Kidney capillary endothelial cell (primary cell): ENCODE measurements around the gene GPR22.

ENCODE experiments used
- DNase-seq: peaks from one replicate; pipeline ENCODE4 v3.0.0-alpha.2; 2018; ENCODE audit warnings: low spot score

GPR22 gene

DNA sequence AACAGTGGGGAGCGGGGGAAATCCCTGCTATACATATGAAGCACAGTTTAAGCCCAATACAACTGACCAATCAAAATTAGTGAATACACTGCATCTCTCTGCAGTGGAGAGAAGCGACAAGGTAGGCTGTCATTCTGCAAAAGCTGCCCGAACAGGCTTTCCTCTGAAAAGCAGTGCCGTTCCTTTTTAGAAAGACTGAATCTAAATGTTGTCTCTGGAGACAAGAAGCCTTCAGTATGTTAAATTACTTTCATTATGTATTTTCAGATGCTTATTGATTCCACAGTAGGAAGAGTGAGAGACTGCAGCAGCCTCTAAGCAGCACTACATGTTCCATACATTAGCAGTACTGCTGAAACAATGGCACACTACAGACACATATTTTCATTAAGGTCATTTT is at the start of gene GPR22:
Gene GPR22, plus strand, starts transcription at position 129 of the 400 bp plus-strand sequence. CDS start 4,004 bp downstream, outside the sequence.
- DNase-seq: no peak

DNA sequence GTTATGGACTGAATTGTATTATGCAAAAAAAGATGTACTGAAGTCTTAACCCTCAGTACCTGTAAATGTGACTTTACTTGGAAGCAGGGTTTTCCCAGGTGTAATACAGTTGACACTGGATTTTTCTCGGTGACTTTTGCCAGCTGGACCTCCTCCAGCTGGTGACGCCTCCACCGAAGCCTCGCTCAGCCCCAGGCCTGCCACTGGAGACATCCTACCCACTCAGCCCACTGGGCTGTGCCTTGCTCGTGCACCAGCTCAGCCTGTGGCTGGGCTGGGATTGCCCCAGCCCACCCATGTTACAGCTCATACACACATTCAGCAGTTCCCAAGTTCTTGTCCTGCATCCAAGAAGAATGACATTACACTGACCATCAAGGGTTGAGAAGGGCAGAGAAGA is 42.4 kb upstream of the GPR22 start:
- DNase-seq: no peak

DNA sequence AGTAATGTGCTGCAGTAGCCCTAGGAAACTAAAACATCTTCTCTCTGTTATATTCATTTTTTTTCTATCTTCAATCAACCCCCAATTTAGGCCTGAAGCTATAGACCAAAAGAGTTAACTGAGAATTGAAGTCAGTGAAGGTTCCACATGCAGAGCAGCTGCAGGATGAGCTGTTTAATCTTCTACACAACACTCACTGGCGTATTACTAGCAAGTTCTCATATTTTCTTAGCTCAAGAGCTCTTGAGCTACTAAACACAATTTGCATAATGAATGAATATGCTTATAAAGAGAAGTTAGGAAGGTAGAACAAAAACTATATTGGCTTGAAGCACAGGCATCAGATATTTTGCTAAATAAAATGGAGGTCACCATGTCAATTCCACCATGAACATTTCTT is 41.2 kb upstream of the GPR22 start:
- DNase-seq: no peak

DNA sequence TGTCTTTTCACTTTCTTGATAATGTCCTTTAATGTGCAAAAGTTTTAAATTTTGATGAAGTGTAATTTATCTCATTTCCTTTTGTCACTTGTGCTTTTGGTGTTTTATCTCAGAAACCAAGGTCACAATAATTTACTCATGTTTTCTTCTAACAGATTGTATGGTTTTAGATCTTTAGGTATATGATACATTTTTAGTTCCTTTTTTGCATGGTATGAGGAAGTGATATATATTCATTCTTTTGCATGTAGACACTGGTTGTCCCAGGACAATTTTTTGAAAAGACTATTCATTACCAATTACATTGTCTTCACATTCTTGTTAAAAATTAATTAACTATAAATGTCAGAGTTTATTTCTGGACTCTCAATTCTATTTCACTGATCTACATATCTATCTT is 39.8 kb upstream of the GPR22 start:
- DNase-seq: no peak

GRCh38 chr7:107432261-107432660 is 37.6 kb upstream of the GPR22 start:
- DNase-seq: no peak

- no peak for DNase-seq
Observed at GRCh38 chr7:107435749-107436148, 34.1 kb upstream of the GPR22 start.

GRCh38 chr7:107439025-107439424 is 30.8 kb upstream of the GPR22 start:
- DNase-seq: no peak

- DNase-seq: no peak
Observed at GRCh38 chr7:107441581-107442422, 28.1 kb upstream of the GPR22 start.

- no peak for DNase-seq
Observed at GRCh38 chr7:107442678-107443077, 27.2 kb upstream of the GPR22 start.

DNA sequence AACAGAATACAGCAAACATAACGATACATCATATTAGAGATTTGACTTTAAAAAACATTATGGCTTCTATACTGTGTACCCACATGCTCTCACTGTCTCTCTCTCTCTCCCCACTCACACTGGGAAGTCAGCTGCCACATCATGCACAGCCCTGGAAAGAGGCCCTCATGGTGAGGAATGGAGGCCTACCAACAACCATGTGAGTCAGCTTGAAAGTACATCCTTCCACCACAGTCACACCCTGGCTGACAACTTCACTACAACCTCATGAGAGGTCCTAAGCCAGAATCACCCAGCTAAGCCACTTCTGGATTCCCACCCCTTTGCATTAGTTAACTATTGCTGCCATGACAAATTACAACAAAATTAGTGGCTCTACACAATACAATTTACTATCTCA is 23.3 kb upstream of the GPR22 start:
- peak; percentile 13 for DNase-seq

GRCh38 chr7:107446988-107447387 is 22.9 kb upstream of the GPR22 start:
- no peak for DNase-seq

- no peak for DNase-seq
Observed at GRCh38 chr7:107450970-107451369, 18.9 kb upstream of the GPR22 start.

DNA sequence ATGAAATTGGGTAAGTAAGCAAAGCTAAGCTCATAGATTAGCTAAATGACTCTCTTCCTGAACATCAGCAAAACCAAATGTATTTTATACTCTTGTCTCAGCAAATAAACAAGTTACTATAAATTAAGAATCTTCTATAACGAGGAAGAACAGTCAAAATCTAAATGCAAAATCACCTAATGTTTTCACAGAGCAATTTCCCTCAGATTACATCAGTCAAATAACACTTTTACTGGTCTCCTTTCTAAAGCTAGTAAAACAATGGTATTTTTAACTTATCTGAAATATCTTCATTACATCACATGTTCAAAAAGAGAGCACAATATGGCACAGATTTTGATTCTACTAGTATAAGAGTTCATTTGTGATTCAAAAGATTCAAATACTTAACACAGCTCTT is 16.5 kb upstream of the GPR22 start:
- DNase-seq: no peak

DNA sequence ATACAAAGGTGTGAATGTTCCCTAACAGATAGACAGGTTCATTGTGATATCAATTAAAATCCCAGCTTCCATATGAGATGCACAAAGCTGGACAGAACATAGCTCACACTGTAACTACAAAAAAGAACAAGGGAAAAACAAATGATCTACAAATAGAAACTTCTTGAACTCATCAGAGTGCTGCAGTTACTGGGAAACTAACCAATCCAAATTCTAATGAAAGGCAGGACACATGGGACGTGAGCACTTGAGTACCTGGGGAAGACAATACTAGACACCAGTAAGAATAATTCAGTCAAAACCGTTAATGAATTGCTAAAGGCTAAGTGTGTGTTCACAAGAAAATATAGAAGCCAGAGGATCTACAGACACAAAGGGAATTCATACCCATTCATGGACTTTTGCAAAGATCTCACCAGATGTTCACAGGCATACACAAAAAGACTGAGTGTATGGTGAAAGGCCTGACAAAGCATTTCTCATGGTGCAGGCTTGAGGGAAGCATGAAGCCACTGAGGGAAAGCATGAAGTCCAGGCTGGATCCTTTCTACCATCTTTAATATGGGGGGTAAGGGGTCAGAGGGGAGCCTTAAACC is 7.8 kb upstream of the GPR22 start:
- no peak for DNase-seq

DNA sequence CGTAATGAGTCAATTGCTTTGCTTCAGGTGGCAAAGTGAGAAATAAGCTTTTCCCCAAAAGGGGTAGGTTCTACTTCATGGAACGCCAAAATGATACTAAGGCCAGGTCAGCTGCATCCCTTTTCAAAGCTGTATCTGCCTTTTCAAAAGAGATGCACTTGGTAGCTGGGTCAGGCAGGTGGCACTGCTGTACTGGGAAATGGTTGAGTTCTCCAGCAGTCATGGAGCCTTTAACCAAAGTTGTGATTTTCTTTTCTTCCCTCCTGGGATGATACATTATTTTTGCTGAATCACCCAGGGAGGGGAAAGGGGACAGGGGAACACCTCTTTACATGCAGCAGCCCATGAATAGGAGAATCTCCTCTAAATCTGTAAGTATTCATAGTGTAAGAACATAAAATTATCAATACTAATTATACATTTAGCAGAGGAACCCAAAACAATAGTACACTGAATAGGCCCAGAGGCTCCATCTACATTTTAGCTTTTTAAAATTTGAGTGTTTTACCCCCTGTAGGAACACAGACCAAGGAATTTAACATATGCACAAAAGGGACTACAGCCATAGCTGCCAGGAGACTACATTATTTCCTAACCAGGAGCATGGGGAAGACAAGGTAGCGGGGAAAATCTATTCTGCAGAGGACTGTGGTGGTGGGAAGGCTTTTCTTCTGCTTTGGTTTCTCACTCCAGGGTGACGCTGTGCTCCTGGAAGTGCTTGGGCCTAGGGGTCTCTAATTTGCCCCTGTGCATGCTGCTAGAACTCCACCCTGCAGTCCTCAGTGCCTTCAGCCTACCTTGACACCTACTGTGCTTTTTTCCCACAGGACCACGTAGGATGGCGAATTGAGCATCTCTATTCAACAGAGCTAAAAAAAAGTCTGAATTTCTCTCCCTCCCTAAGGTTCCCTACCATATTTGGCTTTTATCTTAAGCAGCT is 6.4 kb upstream of the GPR22 start:
- DNase-seq: peak; percentile 51

DNA sequence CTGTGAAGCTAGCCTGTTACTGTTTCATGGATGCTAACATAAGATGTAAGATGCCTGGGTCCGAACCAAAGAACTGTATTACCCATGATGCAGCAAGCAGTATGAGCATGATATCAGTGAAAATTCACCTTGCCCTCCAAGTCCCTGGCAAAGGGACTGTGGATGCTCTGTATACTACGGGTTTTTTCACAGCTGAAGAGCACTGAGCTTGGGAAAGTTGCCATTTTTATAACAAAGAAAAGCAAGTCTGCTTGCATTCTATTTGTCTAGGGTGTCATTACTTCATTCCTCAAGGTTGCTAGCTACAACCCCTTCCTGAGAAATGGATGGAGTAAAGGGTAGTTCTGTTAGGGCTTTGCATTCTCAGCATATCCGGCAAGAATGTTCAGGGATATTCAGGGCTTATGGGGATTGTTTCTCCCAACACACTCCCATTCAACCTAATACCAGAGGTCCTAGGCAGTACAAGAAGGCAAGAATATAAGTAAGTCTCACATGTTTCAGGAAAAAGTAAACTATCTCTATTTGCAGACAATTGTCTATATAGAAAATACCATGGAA is 5.1 kb upstream of the GPR22 start:
- DNase-seq: no peak

GRCh38 chr7:107467972-107468371 is 1.9 kb upstream of the GPR22 start:
- no peak for DNase-seq

DNA sequence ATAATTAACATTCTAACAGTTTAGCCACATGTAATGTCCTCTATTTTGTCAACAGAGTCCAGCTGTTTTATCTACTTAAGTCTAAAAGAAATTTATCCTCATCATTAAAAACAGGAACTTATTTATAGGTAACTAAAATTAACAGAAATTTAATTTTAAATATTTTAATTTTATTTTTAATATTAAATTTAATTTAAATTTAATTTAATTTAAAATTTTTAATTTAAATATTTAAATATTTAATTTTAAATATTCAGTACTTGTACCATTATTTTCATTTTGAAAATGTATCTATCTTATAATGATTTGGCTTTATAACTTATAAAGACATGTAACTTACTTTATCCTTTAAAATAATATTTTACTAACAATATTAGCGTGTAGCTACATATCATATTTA is 1.0 kb upstream of the GPR22 start:
- no peak for DNase-seq

GRCh38 chr7:107471292-107472070 is 1.6 kb downstream of the GPR22 start:
- DNase-seq: no peak

DNA sequence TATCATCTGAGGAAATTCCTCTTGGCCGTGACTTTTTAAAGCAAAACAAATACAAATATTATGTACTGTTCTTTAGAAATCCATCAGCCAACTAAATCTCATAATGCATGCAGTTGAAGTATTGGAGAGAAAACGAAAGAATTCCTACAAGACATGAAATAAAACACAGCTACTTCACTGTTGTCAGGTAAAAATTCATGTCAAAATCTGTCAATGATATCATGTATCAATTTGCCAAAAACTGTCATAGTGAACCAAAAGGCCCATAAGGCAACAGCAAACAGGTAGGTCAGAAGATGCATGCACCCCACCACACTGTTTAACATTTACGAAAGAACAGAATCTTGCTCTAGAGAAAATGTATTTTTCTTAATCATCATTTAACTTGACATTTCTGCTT is 2.3 kb downstream of the GPR22 start:
- no peak for DNase-seq

GRCh38 chr7:107474104-107474521 is 4.3 kb downstream of the GPR22 start:
- DNase-seq: no peak
